GM21526 (cell line): ENCODE measurements around the gene RAPGEF1.
"Not testable (repeated sequence)": the region's sequence is repeated elsewhere in the genome, so short reads cannot be mapped to it uniquely, and the experiment has no call there.

Source experiments
- ATAC-seq: cut with Tn5 transposase; IDR thresholded peaks from one replicate; pipeline ENCODE4 v1.9.1; 2021; ENCODE audit warnings: moderate library complexity; ENCODE audit not compliant: unreplicated experiment, low FRiP score

Gene RAPGEF1

DNA sequence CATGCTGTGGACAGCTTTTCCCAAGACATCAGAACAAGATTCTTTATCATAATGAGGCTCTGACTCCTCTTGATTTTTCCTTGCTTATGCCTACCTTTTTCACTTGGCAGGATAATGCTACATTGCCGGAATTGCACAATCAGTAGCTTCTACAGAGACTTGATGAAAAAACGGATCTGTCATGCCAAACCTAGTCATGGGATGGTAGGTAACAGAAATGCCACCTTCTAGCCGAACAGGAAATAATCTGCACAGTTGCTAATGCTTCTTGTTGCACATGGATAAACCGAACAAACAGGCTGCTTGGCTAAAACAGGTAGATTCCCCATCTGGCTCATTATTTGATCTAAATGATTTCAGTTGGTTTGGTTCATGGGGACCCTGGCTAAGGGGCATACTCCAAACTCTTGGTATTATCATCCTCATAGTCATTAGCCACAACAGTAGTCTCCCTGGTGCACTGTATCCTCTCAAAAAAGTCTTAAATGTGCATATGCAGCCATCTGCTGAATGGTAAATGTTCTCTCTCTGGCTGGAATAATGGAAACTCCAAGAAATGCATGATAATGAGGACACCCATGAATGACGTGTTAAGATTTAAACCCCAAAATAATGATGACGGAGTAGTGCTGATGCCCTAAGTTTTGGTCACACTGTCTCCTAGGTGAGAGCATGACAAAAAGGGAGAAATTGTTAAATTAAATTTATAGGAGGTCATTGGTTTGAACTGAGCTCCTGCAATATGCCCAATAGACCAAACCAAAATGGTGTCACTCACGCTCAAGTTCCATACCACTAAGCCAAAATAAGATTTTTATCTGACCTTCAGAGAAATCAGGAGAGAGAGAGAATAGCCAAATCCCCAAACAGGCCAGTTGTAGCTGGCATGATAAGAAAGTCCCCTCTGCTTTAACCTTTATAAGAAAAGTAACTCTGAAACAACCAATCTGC is 47.0 kb downstream of the RAPGEF1 start:
- no peak for ATAC-seq

DNA sequence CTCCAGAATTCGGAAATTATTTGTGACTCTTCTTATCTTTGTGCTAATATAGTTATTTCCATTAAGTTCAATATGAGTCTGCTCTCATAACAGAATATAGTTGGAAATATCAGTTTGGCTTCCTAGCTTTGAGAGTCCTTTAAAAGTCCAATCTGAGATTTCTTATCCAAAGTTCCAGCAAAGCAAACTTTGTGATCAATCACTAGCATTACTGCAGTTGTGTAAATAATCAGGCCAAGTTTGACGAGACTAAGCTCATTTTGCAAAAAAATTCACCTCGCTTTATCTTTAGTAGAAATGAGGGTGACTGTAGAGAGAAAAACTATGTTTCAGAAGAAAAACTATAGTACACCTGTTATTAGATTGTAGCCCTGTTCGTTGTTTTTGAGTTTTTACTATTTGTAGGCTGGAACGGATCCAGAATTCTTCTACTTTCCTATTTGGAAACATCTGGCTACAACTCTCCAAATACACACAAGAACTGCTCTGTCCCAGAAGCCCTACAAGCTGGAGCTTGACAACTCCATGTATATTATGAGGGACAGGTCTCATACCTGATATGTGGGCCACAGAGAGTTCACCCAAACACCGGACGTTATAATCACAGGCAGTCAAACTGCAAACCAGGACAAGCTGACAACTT is 47.8 kb downstream of the RAPGEF1 start:
- ATAC-seq: no peak

DNA sequence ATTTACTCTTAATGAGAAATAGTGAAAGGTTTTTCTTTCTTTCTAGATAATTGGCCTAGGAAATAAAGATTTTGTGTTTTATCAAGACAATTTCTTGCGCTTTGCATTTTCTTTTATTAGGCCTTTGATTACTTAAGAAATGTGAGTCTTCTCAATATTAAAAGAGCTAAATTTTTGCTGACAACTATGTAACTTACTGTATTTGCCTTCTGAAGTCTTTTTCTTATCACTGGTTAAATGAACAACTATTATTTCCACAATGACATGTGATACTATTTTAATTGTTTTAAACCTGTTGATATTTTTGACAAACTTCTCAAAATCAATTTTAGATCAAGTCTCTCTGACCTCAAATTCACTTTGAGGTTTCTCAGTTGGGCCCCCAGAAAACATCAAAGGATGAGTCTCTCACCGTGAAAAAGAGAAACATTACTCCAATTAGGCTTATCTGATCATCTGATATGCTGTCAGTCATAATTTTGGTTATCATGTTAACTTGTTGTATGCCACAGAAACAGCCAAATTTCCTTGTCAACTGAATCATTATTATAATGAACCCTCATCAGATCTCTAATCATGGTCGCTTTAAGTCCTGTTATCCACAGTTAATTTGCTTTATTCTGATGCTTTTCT is 48.8 kb downstream of the RAPGEF1 start:
- ATAC-seq: no peak

DNA sequence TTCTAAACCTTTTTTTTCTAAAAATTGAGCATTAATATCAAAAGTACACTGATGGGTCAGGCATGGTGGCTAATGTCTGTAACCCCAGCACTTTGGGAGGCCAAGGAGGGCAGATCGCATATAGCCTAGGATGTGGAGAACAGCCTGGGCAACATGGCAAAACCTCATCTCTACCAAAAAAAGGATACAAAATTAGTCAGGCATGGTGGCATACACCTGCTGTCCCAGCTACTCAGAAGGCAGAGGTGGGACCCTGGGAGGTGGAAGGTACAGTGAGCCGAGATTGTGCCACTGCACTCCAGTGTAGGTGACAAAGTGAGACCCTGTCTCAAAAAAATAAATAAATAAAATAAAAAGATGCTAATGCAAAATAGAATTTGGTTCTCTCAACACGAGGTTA is 49.4 kb downstream of the RAPGEF1 start:
- no peak for ATAC-seq

DNA sequence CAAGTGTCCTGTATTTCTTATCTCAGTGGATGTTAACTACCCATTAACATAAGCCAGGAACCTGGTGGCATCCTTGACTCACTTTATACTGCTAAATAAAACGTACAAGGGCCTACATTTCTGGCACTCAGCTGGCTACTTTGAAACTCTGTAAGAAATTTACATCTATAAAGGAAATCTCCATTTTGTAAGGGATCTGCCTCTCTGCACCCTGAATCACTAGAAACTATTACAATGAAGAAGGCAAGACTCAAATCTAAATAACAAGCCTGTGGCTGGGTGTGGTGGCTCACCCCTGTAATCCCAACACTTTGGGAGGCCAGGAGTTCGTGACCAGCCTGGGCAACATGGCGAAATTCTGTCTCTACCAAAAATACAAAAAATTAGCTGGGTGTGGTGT is 51.5 kb downstream of the RAPGEF1 start:
- ATAC-seq: no peak

DNA sequence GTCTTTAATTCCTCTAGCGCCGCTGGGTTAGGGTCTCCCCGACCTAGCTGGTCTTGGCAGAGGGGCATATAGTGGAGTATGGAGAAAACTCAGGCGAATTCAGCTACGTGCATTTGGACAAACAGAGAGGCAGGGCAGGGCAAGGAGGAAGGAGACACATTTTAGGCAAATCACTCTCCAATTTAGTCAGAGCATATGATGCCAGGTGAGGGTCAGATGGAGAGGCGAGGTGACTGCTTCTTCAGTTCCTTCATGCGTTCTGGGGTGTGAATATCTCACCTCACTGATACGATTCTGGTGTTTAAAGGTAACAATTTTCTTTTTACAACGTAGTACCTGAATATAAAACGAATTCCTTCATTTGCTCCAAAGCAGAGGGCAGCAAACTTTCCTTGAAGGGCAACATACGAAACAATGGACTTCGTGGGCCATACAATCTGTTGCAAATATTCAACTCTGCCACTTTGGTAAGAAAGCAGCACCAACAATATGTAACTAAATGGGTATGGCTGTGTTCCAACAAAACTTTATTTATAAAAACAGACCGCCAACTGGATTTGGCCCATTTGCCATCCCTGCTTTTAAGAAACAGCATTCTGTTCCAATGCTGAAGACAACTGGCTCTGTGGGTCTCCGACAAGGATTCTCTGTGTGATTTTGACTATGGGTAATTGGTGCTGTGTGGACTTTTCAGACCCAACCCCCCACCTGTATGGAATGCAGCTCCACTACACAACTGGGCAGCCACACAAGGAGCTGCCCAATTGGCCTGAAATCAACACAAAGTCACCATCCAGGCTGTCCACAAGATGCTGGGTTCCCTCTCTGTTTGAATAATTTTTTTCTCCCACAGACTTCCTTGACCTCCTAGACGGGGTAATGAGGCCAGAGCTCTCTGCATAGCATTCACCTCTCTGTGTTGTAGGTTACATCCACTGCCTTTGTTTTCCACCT is 53.8 kb downstream of the RAPGEF1 start:
- ATAC-seq: no peak

DNA sequence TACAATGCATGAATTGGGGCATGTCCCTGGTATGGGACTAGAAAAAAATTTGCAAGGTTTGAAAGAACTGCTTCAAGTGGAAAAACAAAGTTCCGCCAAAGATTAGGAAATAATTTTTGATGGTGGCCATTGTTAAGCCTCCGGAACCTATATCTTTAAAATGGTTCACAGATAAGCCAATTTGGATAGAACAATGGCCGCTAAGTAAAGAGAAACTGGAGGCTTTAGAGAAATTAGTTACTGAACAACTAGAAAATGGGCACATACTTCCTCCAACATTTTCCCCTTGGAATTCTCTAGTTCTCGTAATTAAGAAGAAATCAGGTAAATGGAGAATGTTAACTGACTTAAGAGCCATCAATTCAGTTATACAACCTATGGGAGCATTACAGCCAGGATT is 56.8 kb downstream of the RAPGEF1 start:
- not testable (repeated sequence) for ATAC-seq

DNA sequence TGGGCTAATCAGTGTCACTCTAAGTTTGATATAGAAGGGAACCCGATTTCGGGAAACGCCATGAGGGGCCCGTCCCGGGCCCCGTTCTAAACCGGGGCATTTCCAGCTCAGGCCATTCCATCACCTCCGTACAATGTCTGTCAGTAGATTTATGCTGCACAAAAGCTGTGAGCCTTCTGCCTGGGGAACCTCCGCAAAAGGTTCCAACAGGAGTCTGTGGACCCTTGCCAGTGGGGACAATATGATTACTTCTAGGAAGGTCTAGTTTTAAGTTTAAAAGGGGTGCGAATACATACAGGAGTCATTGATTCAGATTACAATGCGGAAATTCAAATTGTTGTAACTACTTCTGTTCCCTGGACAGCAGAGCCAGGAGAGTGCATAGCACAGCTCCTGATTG is 57.6 kb downstream of the RAPGEF1 start:
- ATAC-seq: no peak

DNA sequence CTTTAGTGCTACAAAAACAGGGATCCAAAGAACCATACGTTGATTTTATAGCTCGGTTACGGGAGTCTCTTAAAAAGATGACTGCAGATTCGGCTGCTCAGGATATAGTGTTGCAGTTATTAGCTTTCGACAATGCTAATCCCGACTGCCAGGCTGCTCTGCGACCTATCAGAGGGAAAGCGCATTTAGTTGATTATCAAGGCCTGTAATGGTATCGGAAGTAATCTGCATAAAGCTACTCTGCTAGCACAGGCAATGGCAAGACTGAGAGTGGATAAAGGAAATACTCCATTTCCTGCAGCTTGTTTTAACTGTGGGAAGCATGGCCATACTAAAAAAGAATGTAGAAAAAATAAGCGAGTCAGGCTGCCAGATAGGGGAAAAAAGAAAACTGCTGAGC is 58.0 kb downstream of the RAPGEF1 start:
- not testable (repeated sequence) for ATAC-seq

DNA sequence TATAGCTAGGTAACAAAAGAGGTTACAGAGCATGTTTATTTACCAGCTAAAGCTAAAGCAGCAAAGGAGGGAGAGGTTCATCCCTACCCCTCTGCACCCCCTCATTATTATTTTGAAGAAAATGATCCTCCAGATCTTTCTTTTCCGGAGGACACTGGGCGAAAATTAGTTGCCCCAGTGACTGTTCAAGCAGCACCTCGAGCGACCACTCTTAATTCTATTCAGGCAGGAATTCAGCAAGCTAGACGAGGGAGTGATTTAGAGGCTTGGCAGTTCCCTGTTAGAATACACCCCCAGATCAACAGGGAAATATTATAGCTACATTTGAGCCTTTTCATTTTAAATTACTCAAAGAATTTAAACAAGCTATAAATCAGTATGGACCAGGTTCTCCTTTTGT is 58.8 kb downstream of the RAPGEF1 start:
- ATAC-seq: not testable (repeated sequence)

DNA sequence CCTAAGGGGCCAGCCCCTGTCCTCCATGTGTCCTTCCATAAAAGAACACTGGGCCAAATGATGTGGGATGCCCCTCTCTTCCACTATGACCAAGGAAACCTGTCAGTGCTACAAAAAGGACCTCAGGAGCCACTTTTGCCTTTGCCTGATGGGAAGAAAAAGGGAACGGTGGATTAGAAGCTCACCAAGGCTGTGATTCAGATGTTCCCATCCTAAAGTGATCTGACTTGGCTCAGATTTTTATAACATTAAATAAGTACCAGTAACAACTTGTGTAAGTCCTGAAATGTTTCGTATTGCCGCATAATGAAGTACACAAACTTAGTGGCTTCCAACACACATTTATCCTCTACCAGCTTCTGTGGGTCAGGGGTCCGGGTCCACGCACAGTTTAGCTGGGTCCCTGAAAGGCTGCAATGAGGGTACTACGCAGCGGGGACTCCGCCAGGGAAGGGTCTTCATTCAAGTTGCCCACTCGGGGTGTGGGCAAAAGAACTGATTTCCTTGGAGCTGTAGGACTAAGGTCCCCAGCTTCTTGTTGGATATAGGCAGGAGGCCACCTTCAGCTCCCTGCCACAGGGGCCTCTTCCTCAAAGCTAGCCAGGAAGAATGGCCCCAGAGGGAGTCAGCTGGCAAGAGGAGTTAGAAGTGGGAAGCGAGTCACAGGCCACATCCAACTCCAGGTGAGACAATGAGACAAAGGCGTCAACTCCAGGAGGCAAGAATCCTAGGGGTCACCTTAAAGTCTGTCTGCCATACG is 60.4 kb downstream of the RAPGEF1 start:
- no peak for ATAC-seq

DNA sequence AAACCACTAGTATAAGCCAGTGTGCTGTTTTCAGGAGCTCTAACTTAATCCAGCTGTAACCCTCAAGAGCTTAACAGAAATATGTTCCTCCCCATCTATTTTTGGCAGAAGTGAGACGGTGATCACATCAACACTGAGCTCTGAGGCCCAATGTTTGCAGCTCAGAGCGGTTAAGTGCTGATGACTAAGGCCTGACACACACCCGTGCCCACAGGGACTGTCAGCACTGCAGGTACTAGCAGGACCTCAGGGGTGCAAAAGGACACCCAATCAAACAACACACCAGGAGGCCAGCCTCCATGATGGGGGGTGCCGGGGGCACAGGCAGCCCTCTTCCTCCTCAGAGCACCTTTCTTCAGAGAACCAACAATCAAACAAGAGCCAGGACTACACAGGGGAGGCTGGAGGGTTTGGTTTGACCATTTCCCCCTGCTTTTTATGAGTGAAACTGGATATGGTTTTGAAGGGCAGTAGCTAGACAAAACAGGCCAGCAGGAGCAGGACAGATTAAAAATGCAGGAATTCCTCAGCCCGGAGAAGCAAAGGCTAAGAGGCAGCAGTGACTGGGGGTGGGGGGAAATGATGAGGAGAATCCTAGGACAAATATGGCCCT is 61.3 kb downstream of the RAPGEF1 start:
- peak; percentile 68 for ATAC-seq

DNA sequence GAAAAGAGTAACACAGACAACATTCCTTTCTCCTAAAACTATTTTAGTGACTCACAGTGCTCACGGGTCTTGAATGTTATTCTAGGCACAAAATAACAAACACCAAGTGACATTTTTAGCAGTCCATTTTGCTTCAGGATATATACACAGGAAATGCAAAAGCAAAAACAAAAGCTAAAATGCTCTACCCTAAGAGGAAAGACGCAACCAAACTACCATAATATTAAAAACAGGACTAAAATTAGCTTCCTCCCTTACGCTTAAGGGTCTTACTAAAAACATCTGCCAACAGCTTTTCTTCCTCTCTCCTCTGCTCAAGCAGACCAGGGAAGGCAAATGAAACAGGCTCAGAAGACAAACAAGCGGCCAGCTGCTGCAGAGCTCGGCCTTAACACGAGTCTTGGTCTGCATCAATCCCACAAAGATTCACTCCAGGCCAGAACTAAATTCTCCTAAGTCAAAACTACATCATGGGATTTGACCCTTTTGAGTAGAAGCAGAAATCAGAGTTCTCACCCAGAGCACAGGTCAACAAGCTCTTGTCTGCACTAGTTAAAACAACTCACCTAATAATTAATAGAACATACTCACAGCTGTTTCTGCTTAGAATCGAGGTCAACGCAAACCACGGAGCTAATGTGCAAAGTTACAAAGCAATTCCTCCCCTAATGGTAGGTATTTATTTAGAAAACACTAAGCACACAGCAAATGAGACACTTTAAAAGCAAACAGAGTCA is 62.3 kb downstream of the RAPGEF1 start:
- no peak for ATAC-seq

DNA sequence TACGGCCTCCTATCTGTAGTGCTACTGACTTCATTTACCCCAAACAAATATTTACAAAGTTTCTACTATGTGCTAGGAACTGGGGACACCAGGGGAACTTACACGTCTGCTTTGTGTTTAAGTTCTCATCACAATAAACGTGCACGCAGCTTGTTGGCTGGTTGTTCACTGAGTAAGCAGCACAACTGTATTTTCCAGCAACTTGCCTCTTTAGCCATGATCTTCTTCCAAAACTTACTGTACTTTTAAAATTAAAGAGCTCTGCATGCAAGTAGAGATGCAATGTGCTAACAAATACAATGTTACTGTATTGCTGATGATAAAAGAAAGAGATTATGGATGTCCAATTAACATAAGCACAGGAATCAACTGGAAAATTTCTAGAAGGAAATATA is 62.8 kb downstream of the RAPGEF1 start:
- ATAC-seq: no peak

DNA sequence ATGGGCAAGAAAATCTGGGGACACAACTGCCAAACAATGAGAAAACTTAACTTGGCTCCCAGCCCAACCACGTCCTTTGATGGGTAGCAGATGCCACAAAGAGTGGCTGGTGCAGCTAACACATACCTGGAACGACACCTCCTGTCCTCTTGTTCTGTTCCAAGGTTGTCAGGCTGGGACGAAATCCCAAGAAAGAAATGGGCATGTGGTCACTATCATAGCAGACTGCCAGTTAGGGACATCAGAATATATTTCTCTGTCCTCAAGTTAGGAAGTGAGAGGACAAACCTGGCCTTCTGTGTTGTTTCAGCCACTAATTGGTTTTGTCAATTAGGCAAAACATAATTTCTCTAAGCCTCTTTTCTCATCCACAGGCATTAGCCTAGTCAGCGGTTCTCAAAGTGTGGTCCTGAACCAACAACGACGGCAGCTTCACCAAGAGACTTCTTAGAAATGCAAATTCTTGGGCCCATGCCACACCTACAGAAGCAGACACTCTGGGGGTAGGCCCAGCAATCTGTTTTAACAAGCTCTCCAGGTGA is 63.4 kb downstream of the RAPGEF1 start:
- no peak for ATAC-seq

DNA sequence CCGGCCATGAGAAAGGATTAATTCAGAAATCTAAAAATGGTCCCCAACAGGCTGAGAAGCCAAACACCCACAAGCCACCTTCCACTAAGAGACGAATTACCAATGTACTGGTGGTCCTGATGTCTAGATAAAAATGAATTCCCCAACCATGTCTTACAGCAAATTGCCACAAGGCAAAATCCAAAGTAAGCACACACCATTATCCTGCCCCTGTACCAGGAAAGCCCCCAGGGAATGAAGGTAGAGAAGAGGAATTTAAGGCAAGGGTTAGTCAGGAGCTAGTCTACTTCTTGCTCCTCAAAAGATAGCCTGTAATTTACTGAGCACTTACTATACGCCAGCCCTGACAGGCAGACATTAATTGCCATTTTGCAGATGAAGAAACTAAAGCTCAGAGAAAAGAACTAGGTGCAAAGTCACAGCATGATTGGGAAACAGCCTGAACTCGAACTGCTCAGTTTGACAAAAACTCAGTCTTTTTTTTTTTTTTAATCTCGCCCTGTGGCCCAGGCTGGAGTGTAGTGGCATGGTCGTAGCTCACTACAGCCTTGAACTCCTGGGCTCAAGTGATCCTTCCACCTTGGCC is 64.3 kb downstream of the RAPGEF1 start:
- no peak for ATAC-seq

DNA sequence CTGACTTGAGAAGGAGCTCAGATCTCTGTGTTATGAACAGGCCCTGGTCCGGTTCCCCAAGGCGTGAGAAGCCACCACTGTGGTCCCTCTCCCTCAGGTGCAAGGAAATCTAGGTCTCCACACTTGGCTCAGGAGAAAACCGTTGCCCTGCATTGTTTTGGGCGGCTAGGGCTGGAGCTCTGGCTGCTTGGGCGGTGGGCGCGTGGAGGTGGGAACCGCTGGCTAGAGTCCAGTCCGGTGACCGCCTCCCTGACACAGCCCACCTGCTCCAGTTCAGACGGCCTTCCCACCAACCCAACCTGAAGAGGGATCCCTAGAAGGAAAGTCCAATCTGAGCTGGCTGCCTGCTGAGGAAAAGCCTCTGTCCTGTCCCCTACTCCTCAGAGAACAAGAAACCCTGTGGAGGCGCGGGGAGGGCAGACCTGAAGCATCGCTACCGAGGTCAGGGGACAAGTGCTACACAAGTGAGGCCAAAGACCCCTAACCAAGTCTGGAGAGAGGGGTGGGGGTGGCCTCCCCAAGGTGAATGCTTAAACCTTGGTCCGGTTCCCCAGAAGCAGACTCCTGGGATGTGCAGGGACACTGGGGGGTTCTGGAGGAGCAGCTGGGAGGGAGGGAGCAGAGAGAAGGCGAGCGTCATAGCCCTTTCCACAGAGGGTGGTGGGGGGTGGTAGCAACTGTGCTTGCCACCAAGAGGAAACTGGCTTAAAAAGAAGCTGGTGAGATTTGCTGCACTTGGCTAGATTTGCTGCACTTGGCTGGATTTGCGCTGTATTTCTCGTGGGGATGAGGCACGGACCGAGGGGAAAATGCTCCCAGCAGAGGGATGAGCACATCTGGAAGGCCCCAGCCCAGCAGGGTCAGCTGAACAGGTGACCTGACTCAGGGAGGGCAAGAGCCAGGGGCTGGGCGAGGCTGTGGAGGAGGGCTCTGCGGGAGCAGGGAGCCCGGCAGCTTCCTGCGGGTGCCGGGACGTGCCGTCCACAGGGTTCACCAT is 65.2 kb downstream of the RAPGEF1 start:
- no peak for ATAC-seq
